WTC11 (cell line): ENCODE results near the gene ZNF664. TPM values are rescaled to one million over a fixed set of nuclear protein-coding genes. Genes with fewer than 3 reads are reported as not detected.

Source experiments
- ATAC-seq: fragments of 200-7000 bp; cut with Tn5 transposase; 2 replicates; pipeline ENCODE4 v1.10.0; 2021; ENCODE audit warnings: mild to moderate bottlenecking, moderate library complexity
- CTCF ChIA-PET: fragments of 300-600 bp; sonication (Branson Sonifier 250); formaldehyde crosslinking; loops from one replicate; lab custom pipeline; 2021; ENCODE audit warnings: antibody characterized with exemption; lab: Charles Lee
- POLR2A ChIA-PET: fragments of 350-600 bp; sonication (Branson Sonifier 250); formaldehyde crosslinking; loops from one replicate; lab custom pipeline; 2021; ENCODE audit warnings: antibody characterized with exemption; lab: Charles Lee
- DNase-seq: peaks from one replicate; pipeline ENCODE4 v3.0.0; 2021; ENCODE audit warnings: low spot score
- H3K27ac Mint-ChIP-seq: 2 replicates; pipeline ENCODE4 v1.8.0; 2021; ENCODE audit warnings: mixed read lengths
- H3K27me3 Mint-ChIP-seq: 2 replicates; pipeline ENCODE4 v1.8.0; 2021; ENCODE audit warnings: low read depth, mild to moderate bottlenecking, moderate library complexity, mixed read lengths
- H3K36me3 Mint-ChIP-seq: 2 replicates; pipeline ENCODE4 v1.8.0; 2021; ENCODE audit warnings: mixed read lengths
- H3K4me1 Mint-ChIP-seq: 2 replicates; pipeline ENCODE4 v1.8.0; 2022; ENCODE audit warnings: mixed read lengths
- H3K4me3 Mint-ChIP-seq: 2 replicates; pipeline ENCODE4 v1.8.0; 2021; ENCODE audit warnings: mild to moderate bottlenecking, moderate library complexity, mixed read lengths
- H3K9me3 Mint-ChIP-seq: 2 replicates; pipeline ENCODE4 v1.8.0; 2021; ENCODE audit warnings: mixed read lengths
- ARID4B ChIP-seq: sonication (generic); formaldehyde crosslinking; IDR thresholded peaks from 2 replicates; pipeline ENCODE4 v1.8.0; 2023; ENCODE audit warnings: missing genetic modification reagents, mild to moderate bottlenecking, borderline replicate concordance
- ATF6 ChIP-seq: sonication (generic); formaldehyde crosslinking; IDR thresholded peaks from 2 replicates; pipeline ENCODE4 v1.8.1; 2023; ENCODE audit warnings: mild to moderate bottlenecking, missing genetic modification reagents
- E2F5 ChIP-seq: sonication (generic); formaldehyde crosslinking; IDR thresholded peaks from 2 replicates; pipeline ENCODE4 v1.8.1; 2022; ENCODE audit warnings: mild to moderate bottlenecking, moderate library complexity, missing genetic modification reagents
- ERG ChIP-seq: fragments of 250-450 bp; sonication (Bioruptor Pico); IDR thresholded peaks from 2 replicates; pipeline ENCODE4 v1.8.0; 2021; ENCODE audit warnings: mild to moderate bottlenecking
- ESRRA ChIP-seq: sonication (generic); formaldehyde crosslinking; IDR thresholded peaks from 2 replicates; pipeline ENCODE4 v1.8.1; 2022; ENCODE audit warnings: mild to moderate bottlenecking, missing genetic modification reagents, borderline replicate concordance
- IRF2 ChIP-seq: sonication (generic); formaldehyde crosslinking; IDR thresholded peaks from 2 replicates; pipeline ENCODE4 v1.8.0; 2022; ENCODE audit warnings: low read depth, missing genetic modification reagents, borderline replicate concordance
- MXD4 ChIP-seq: fragments of 250-450 bp; sonication (Bioruptor Pico); IDR thresholded peaks from 2 replicates; pipeline ENCODE4 v1.8.0; 2021; ENCODE audit warnings: mild to moderate bottlenecking, moderate library complexity, borderline replicate concordance
- NR3C1 ChIP-seq: sonication (generic); formaldehyde crosslinking; conservative IDR thresholded peaks from 2 replicates; pipeline ENCODE4 v1.8.1; 2023; ENCODE audit warnings: low read depth, mild to moderate bottlenecking, missing genetic modification reagents
- OVOL2 ChIP-seq: fragments of 250-450 bp; sonication (Bioruptor Pico); IDR thresholded peaks from 2 replicates; pipeline ENCODE4 v1.9.0; 2021; ENCODE audit warnings: mild to moderate bottlenecking, borderline replicate concordance
- RORB ChIP-seq: fragments of 250-450 bp; sonication (Bioruptor Pico); IDR thresholded peaks from 2 replicates; pipeline ENCODE4 v1.9.0; 2021; ENCODE audit warnings: mild to moderate bottlenecking
- TEAD1 ChIP-seq: sonication (generic); formaldehyde crosslinking; IDR thresholded peaks from 2 replicates; pipeline ENCODE4 v1.8.0; 2022; ENCODE audit warnings: mild to moderate bottlenecking, missing genetic modification reagents
- USF1 ChIP-seq: sonication (generic); formaldehyde crosslinking; IDR thresholded peaks from 2 replicates; pipeline ENCODE4 v1.8.0; 2022; ENCODE audit warnings: mild to moderate bottlenecking, missing genetic modification reagents
- ZNF121 ChIP-seq: sonication (generic); formaldehyde crosslinking; IDR thresholded peaks from 2 replicates; pipeline ENCODE4 v1.8.0; 2023; ENCODE audit warnings: missing genetic modification reagents
- ZNF138 ChIP-seq: sonication (generic); formaldehyde crosslinking; conservative IDR thresholded peaks from 2 replicates; pipeline ENCODE4 v1.8.1; 2022; ENCODE audit warnings: mild to moderate bottlenecking, moderate library complexity, missing genetic modification reagents
- ZNF219 ChIP-seq: sonication (generic); formaldehyde crosslinking; IDR thresholded peaks from 2 replicates; pipeline ENCODE4 v1.8.0; 2023; ENCODE audit warnings: missing genetic modification reagents, mild to moderate bottlenecking, borderline replicate concordance
- ZNF263 ChIP-seq: sonication (generic); formaldehyde crosslinking; IDR thresholded peaks from 2 replicates; pipeline ENCODE4 v1.8.1; 2022; ENCODE audit warnings: low read depth, mild to moderate bottlenecking, moderate library complexity, missing genetic modification reagents
- ZNF416 ChIP-seq: fragments of 250-450 bp; sonication (Bioruptor Pico); IDR thresholded peaks from 2 replicates; pipeline ENCODE4 v1.9.0; 2021; ENCODE audit warnings: mild to moderate bottlenecking, inconsistent platforms
- ZNF423 ChIP-seq: fragments of 250-450 bp; sonication (Bioruptor Pico); IDR thresholded peaks from 2 replicates; pipeline ENCODE4 v2.1.2; 2022; ENCODE audit warnings: mild to moderate bottlenecking, moderate library complexity
- ZNF671 ChIP-seq: fragments of 250-450 bp; sonication (Bioruptor Pico); IDR thresholded peaks from 2 replicates; pipeline ENCODE4 v1.8.0; 2021; ENCODE audit warnings: mild to moderate bottlenecking
- total RNA-seq: library from RNA; stranded (reverse); gene quantifications from 3 replicates; pipeline ENCODE4 v1.2.3, GENCODE V29; 2021
- TF ChIP-seq, protein P1 (sequence below): sonication (generic); formaldehyde crosslinking; IDR thresholded peaks from 2 replicates; pipeline ENCODE4 v1.8.0; 2022; ENCODE audit warnings: mild to moderate bottlenecking, missing genetic modification reagents

ZNF664 gene
- total RNA-seq, 1 experiment from 2014 or later, result 61.7 TPM

GRCh38 chr12:124040291-124040690, 67.3 kb downstream of the ZNF664 start (continued):
- TF ChIP-seq NR3C1 (CRISPR knock-in tag), result no peak
- TF ChIP-seq ZNF121 (CRISPR knock-in tag), result no peak
- no peak for TF ChIP-seq ZNF219 (CRISPR knock-in tag)
- no peak for TF ChIP-seq ESRRA
- TF ChIP-seq ATF6 (CRISPR knock-in tag), result no peak
- no peak for TF ChIP-seq ZNF423 (CRISPR knock-in tag)
- no peak for TF ChIP-seq E2F5
- no peak for TF ChIP-seq MXD4 (CRISPR knock-in tag)
- no peak for TF ChIP-seq IRF2
- no peak for TF ChIP-seq ZNF263
- no peak for TF ChIP-seq TEAD1 (CRISPR knock-in tag)
- no peak for TF ChIP-seq ZNF671
- no peak for TF ChIP-seq OVOL2 (CRISPR knock-in tag)
- TF ChIP-seq ZNF138 (CRISPR knock-in tag), result no peak
- TF ChIP-seq USF1 (CRISPR knock-in tag), result no peak

DNA sequence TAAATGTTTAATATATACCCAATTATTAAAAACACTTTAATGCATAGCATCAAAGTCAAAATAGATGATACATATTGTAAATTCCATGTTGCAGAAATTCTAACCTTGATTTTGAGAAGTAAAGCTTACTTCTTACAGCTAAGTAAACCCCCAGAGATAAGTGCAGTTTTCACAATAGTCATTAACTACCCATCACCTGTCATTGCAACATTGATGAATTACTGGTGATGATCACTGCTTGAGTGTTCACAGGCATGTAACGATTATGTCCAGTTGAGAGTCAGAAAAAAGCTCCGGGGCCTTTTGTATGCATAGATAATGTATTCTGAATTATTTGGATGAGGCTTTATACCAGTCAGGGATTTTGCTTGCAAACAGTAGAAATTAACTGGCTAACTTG, 67.7 kb downstream of the ZNF664 start:
- no peak overlapping the region for H3K4me3 Mint-ChIP-seq
- DNase-seq, result no peak
- H3K9me3 Mint-ChIP-seq, result peaks cover 6% of the 10 kb centered on the region

More for the DNA sequence above, 67.7 kb downstream of the ZNF664 start:
- Mint-ChIP-seq H3K27me3 (peaks cover 3% of the 10 kb centered on the region; the same call in 1 of the 2 replicates), H3K36me3 (0 out of 2 replicates have a peak, but pooled peaks cover 2% of the 10 kb centered on the region), H3K27ac (no peak overlapping the region), H3K4me1 (peaks cover 37% of the 10 kb centered on the region)
- ChIA-PET POLR2A (no interaction called here), CTCF (interaction anchor here (1.1 to 1.9 kb wide), 3 partner anchors 8 to 275 kb away, joined by 4 to 12 read pairs (median 7); no protein-coding TSS in a partner anchor)
- TF ChIP-seq, protein P1, sequence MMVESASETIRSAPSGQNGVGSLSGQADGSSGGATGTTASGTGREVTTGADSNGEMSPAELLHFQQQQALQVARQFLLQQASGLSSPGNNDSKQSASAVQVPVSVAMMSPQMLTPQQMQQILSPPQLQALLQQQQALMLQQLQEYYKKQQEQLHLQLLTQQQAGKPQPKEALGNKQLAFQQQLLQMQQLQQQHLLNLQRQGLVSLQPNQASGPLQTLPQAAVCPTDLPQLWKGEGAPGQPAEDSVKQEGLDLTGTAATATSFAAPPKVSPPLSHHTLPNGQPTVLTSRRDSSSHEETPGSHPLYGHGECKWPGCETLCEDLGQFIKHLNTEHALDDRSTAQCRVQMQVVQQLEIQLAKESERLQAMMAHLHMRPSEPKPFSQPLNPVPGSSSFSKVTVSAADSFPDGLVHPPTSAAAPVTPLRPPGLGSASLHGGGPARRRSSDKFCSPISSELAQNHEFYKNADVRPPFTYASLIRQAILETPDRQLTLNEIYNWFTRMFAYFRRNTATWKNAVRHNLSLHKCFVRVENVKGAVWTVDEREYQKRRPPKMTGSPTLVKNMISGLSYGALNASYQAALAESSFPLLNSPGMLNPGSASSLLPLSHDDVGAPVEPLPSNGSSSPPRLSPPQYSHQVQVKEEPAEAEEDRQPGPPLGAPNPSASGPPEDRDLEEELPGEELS (CRISPR knock-in tag), result no peak
- no peak for TF ChIP-seq ARID4B (CRISPR knock-in tag)
- TF ChIP-seq ERG (CRISPR knock-in tag), result no peak
- no peak for TF ChIP-seq ZNF416 (CRISPR knock-in tag)
- TF ChIP-seq RORB, result no peak
- no peak for TF ChIP-seq ESRRA
- ATAC-seq, result no peak
